Astrocyte (in vitro differentiated cells and primary cell): ENCODE data around the gene ATP6V1F. TPM values are rescaled to one million over a fixed set of nuclear protein-coding genes. Genes with fewer than 3 reads are reported as not detected.

Experiments
- DNase-seq: peaks from one replicate; pipeline ENCODE4 v3.0.0-alpha.2; 2010; ENCODE audit warnings: low read depth
- FAIRE-seq: peaks from 2 replicates; lab custom pipeline; 2011; peaks lifted over from hg19 to GRCh38; lab: Jason Lieb, UNC
- H2AFZ ChIP-seq: 2 replicates; pipeline ENCODE4 v1.6.0; 2012; ENCODE audit warnings: low read depth, low read length, inconsistent platforms
- H3K27ac ChIP-seq: 2 replicates; pipeline ENCODE4 v1.5.1; 2011; ENCODE audit warnings: low read depth, low read length, inconsistent platforms
- H3K27me3 ChIP-seq: 2 replicates; pipeline ENCODE4 v1.6.0; 2011; ENCODE audit warnings: low read length, inconsistent platforms; ENCODE audit not compliant: insufficient read depth
- H3K36me3 ChIP-seq: 2 replicates; pipeline ENCODE4 v1.5.1; 2011; ENCODE audit warnings: low read length, inconsistent platforms; ENCODE audit not compliant: insufficient read depth
- H3K4me1 ChIP-seq: 2 replicates; pipeline ENCODE4 v1.5.1; 2011; ENCODE audit warnings: low read length, inconsistent platforms; ENCODE audit not compliant: insufficient read depth
- H3K4me2 ChIP-seq: 2 replicates; pipeline ENCODE4 v1.6.0; 2012; ENCODE audit warnings: low read length, inconsistent platforms
- H3K4me3 ChIP-seq: 2 replicates; pipeline ENCODE4 v1.5.1; 2011; ENCODE audit warnings: low read depth, mild to moderate bottlenecking, low read length, inconsistent platforms; ENCODE audit not compliant: insufficient read depth
- H3K79me2 ChIP-seq: 2 replicates; pipeline ENCODE4 v1.6.0; 2012; ENCODE audit warnings: mild to moderate bottlenecking, low read length, inconsistent platforms; ENCODE audit not compliant: insufficient read depth
- H3K9ac ChIP-seq: 2 replicates; pipeline ENCODE4 v1.6.0; 2012; ENCODE audit warnings: mild to moderate bottlenecking, low read length, inconsistent platforms
- H3K9me3 ChIP-seq: 2 replicates; pipeline ENCODE4 v1.5.1; 2012; ENCODE audit warnings: low read depth, mild to moderate bottlenecking, low read length, inconsistent platforms; ENCODE audit not compliant: insufficient read depth
- H4K20me1 ChIP-seq: 2 replicates; pipeline ENCODE4 v1.6.0; 2012; ENCODE audit warnings: low read length, inconsistent platforms; ENCODE audit not compliant: insufficient read depth
- H3K27ac Mint-ChIP-seq: one replicate; pipeline ENCODE4 v1.8.0; 2021; ENCODE audit warnings: mild to moderate bottlenecking, mixed read lengths; ENCODE audit not compliant: unreplicated experiment
- H3K27me3 Mint-ChIP-seq: one replicate; pipeline ENCODE4 v1.8.0; 2021; ENCODE audit warnings: low read depth, mixed read lengths; ENCODE audit not compliant: unreplicated experiment
- H3K36me3 Mint-ChIP-seq: one replicate; pipeline ENCODE4 v1.8.0; 2021; ENCODE audit warnings: low read depth, mixed read lengths; ENCODE audit not compliant: unreplicated experiment
- H3K4me1 Mint-ChIP-seq: one replicate; pipeline ENCODE4 v1.8.0; 2021; ENCODE audit warnings: low read depth, mixed read lengths; ENCODE audit not compliant: unreplicated experiment
- H3K4me3 Mint-ChIP-seq: one replicate; pipeline ENCODE4 v1.8.0; 2021; ENCODE audit warnings: mild to moderate bottlenecking, moderate library complexity, mixed read lengths; ENCODE audit not compliant: unreplicated experiment
- H3K9me3 Mint-ChIP-seq: one replicate; pipeline ENCODE4 v1.8.0; 2021; ENCODE audit warnings: mild to moderate bottlenecking, mixed read lengths; ENCODE audit not compliant: unreplicated experiment
- CTCF ChIP-seq: IDR thresholded peaks from 2 replicates; pipeline ENCODE4 v1.5.1; 2011; ENCODE audit warnings: low read depth, mild to moderate bottlenecking, inconsistent platforms, low read length, moderate library complexity; ENCODE audit not compliant: insufficient read depth
- EZH2 ChIP-seq: IDR thresholded peaks from 2 replicates; pipeline ENCODE4 v1.6.1; 2012; ENCODE audit warnings: mild to moderate bottlenecking, low read length, inconsistent platforms; ENCODE audit not compliant: insufficient read depth
- total RNA-seq: library from RNA; stranded (reverse); gene quantifications from 2 replicates; pipeline ENCODE4 v1.2.1, GENCODE V29; 2021

The ATP6V1F gene
- total RNA-seq, 1 donor from 2014 or later = 193 TPM

DNA sequence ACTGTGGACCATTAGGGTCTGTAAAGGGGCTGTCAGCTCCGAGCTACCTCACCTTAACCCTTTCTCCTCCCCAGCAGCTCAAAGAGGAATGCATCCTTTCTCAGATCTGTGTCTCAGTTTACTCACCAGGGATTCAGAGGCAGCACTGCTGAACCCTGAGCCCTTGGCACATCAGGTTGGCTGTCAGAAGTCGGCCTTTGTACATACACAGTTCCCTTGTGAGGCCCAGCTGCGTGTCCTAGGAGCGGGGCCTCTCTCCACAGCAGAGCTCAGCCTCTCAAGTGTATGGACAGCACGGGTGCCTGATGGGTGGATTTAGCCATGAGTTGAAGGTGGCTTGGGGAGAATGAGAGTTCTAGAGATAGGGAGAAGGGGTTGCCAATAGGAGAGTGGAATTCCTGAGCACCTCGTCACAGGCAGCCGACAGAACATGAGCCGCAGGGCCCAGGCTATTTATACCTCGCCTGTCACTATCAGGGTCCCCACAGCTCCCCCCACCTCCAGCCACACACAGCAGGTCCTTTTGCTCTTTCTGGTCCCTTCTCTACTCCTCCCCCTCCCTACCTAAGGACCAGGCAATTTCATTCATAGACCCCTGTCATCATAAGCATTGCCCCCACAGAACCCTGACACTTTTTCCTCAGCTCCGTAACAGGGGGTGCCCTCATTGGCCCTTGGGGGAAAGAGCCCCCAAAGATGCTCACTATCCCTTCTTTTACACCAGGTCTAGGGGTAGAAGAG, 34.5 kb upstream of the ATP6V1F start:
- Mint-ChIP-seq H3K4me3 (peak overlapping the region; percentile 67), H3K27ac (peak overlapping the region; percentile 93), H3K36me3 (no peaks in the 10 kb centered on the region), H3K27me3 (peaks cover 2% of the 10 kb centered on the region), H3K9me3 (no peaks in the 10 kb centered on the region), H3K4me1 (peaks cover 28% of the 10 kb centered on the region)
- peaks cover 40% of the 10 kb centered on the region for H3K4me1 ChIP-seq
- no peaks in the 10 kb centered on the region for H3K9me3 ChIP-seq
- H3K27me3 ChIP-seq = no peaks in the 10 kb centered on the region
- peak overlapping the region; percentile 21 for H2AFZ ChIP-seq
- H4K20me1 ChIP-seq = peaks cover 21% of the 10 kb centered on the region
- H3K4me2 ChIP-seq = peak overlapping the region; percentile 79
- H3K36me3 ChIP-seq = no peaks in the 10 kb centered on the region
- TF ChIP-seq CTCF (no peak), EZH2 (no peak)
- H3K79me2 ChIP-seq = peaks cover 29% of the 10 kb centered on the region
- peak overlapping the region; percentile 79 for H3K9ac ChIP-seq
- peak overlapping the region; percentile 18 for H3K4me3 ChIP-seq
- FAIRE-seq (no peak), DNase-seq (peak; percentile 88)
- peak overlapping the region; percentile 95 for H3K27ac ChIP-seq

GRCh38 chr7:128829391-128830166, 33.1 kb upstream of the ATP6V1F start:
- Mint-ChIP-seq H3K9me3 (no peaks in the 10 kb centered on the region), H3K27me3 (no peaks in the 10 kb centered on the region), H3K27ac (peak overlapping the region; percentile 90), H3K4me1 (peaks cover 37% of the 10 kb centered on the region), H3K4me3 (peak overlapping the region; percentile 81), H3K36me3 (peaks cover 3% of the 10 kb centered on the region)
- Histone ChIP-seq H3K27me3 (no peaks in the 10 kb centered on the region), H3K9me3 (no peaks in the 10 kb centered on the region), H4K20me1 (peaks cover 33% of the 10 kb centered on the region), H3K4me1 (peaks cover 51% of the 10 kb centered on the region), H3K9ac (peak overlapping the region; percentile 93), H2AFZ (no peak overlapping the region), H3K4me2 (peak overlapping the region; percentile 99), H3K79me2 (peaks cover 40% of the 10 kb centered on the region), H3K36me3 (no peaks in the 10 kb centered on the region), H3K27ac (peak overlapping the region; percentile 91), H3K4me3 (peak overlapping the region; percentile 41)
- TF ChIP-seq CTCF (no peak), EZH2 (no peak)
- DNase-seq = peak; percentile 73
- no peak for FAIRE-seq
